Neural progenitor cell (in vitro differentiated cells): Measurements from ENCODE around the gene CADM1. TPM values are rescaled to one million over a fixed set of nuclear protein-coding genes. Genes with fewer than 3 reads are reported as not detected.
A peak's percentile ranks its signal among the peaks of the same experiment; 100 is the strongest.

Experiments used
- DNase-seq: peaks from one replicate; pipeline ENCODE4 v3.0.0-alpha.2; 2016; ENCODE audit warnings: low spot score
- H2AFZ ChIP-seq: fragments of 200-600 bp; sonication (generic); replicated peaks from 2 replicates; pipeline ENCODE4 v1.6.1; 2016; ENCODE audit warnings: antibody characterized with exemption
- H3F3A ChIP-seq: fragments of 200-600 bp; sonication (generic); 2 replicates; pipeline ENCODE4 v1.6.1; 2016; ENCODE audit warnings: antibody characterized with exemption, low read depth
- H3K27ac ChIP-seq: fragments of 200-600 bp; sonication (generic); 2 replicates; pipeline ENCODE4 v1.5.1; 2016; ENCODE audit warnings: mild to moderate bottlenecking
- H3K27me3 ChIP-seq: fragments of 200-600 bp; sonication (generic); 2 replicates; pipeline ENCODE4 v1.6.1; 2016; ENCODE audit warnings: mild to moderate bottlenecking, moderate library complexity
- H3K36me3 ChIP-seq: fragments of 200-600 bp; sonication (generic); 2 replicates; pipeline ENCODE4 v1.5.1; 2016
- H3K4me1 ChIP-seq: fragments of 200-600 bp; sonication (generic); 2 replicates; pipeline ENCODE4 v1.6.1; 2016; ENCODE audit warnings: mixed run types
- H3K4me2 ChIP-seq: fragments of 200-600 bp; sonication (generic); 2 replicates; pipeline ENCODE4 v1.6.1; 2016
- H3K4me3 ChIP-seq: fragments of 200-600 bp; sonication (generic); 2 replicates; pipeline ENCODE4 v1.5.1; 2016
- H3K79me2 ChIP-seq: fragments of 200-600 bp; sonication (generic); 2 replicates; pipeline ENCODE4 v1.6.1; 2016; ENCODE audit warnings: low read depth
- H3K9ac ChIP-seq: fragments of 200-600 bp; sonication (generic); 2 replicates; pipeline ENCODE4 v1.6.1; 2016
- H3K9me3 ChIP-seq: fragments of 200-600 bp; sonication (generic); 2 replicates; pipeline ENCODE4 v1.5.1; 2016; ENCODE audit warnings: low read depth
- H4K20me1 ChIP-seq: fragments of 200-600 bp; sonication (generic); 2 replicates; pipeline ENCODE4 v1.6.1; 2016; ENCODE audit warnings: low read depth
- H3K27ac Mint-ChIP-seq: 3 replicates; pipeline ENCODE4 v1.8.0; 2021; ENCODE audit warnings: mixed read lengths
- H3K27me3 Mint-ChIP-seq: 2 replicates; pipeline ENCODE4 v1.8.0; 2022; ENCODE audit warnings: low read depth, mild to moderate bottlenecking, inconsistent platforms, moderate library complexity, mixed read lengths; ENCODE audit not compliant: insufficient read depth
- H3K36me3 Mint-ChIP-seq: 3 replicates; pipeline ENCODE4 v1.8.0; 2021; ENCODE audit warnings: mixed read lengths
- H3K4me1 Mint-ChIP-seq: 3 replicates; pipeline ENCODE4 v1.8.0; 2021; ENCODE audit warnings: mixed read lengths
- H3K4me3 Mint-ChIP-seq: 3 replicates; pipeline ENCODE4 v1.8.0; 2021; ENCODE audit warnings: mild to moderate bottlenecking, moderate library complexity, mixed read lengths
- H3K9me3 Mint-ChIP-seq: 3 replicates; pipeline ENCODE4 v1.8.0; 2020; ENCODE audit warnings: mixed read lengths
- CTCF ChIP-seq: fragments of 200-600 bp; sonication (generic); IDR thresholded peaks from 2 replicates; pipeline ENCODE4 v1.5.1; 2017; ENCODE audit warnings: antibody characterized with exemption, mild to moderate bottlenecking
- EZH2 ChIP-seq: fragments of 200-600 bp; sonication (generic); IDR thresholded peaks from 2 replicates; pipeline ENCODE4 v1.6.1; 2017; ENCODE audit warnings: antibody characterized with exemption, mild to moderate bottlenecking, moderate library complexity
- EZH2phosphoT487 ChIP-seq: fragments of 200-600 bp; sonication (generic); IDR thresholded peaks from 2 replicates; pipeline ENCODE4 v1.6.1; 2017; ENCODE audit warnings: antibody characterized with exemption
- total RNA-seq: library from RNA; depleted of rRNA; stranded (reverse); fragments of >200 nt; gene quantifications from 2 replicates; pipeline ENCODE4 v1.2.3, GENCODE V29; 2015; ENCODE audit warnings: low replicate concordance

The CADM1 gene
- total RNA-seq, 1 donor from 2014 or later, result 123 TPM

- Mint-ChIP-seq H3K36me3 (no peaks in the 10 kb centered on the region), H3K4me3 (no peak overlapping the region), H3K27ac (peak overlapping the region; percentile 21), H3K9me3 (no peaks in the 10 kb centered on the region), H3K4me1 (no peaks in the 10 kb centered on the region), H3K27me3 (peaks cover 2% of the 10 kb centered on the region)
- Histone ChIP-seq H3K9me3 (no peaks in the 10 kb centered on the region), H3K27me3 (peaks cover 9% of the 10 kb centered on the region), H3K9ac (no peak overlapping the region), H4K20me1 (no peaks in the 10 kb centered on the region), H3K36me3 (no peaks in the 10 kb centered on the region), H2AFZ (no peak overlapping the region), H3K4me1 (no peaks in the 10 kb centered on the region), H3K79me2 (no peaks in the 10 kb centered on the region), H3F3A (no peaks in the 10 kb centered on the region), H3K4me3 (no peak overlapping the region), H3K4me2 (no peak overlapping the region), H3K27ac (no peak overlapping the region)
- TF ChIP-seq EZH2phosphoT487 (no peak), CTCF (no peak), EZH2 (no peak)
- no peak for DNase-seq
Measured at GRCh38 chr11:115515647-115516395, 11.6 kb upstream of the CADM1 start.

DNA sequence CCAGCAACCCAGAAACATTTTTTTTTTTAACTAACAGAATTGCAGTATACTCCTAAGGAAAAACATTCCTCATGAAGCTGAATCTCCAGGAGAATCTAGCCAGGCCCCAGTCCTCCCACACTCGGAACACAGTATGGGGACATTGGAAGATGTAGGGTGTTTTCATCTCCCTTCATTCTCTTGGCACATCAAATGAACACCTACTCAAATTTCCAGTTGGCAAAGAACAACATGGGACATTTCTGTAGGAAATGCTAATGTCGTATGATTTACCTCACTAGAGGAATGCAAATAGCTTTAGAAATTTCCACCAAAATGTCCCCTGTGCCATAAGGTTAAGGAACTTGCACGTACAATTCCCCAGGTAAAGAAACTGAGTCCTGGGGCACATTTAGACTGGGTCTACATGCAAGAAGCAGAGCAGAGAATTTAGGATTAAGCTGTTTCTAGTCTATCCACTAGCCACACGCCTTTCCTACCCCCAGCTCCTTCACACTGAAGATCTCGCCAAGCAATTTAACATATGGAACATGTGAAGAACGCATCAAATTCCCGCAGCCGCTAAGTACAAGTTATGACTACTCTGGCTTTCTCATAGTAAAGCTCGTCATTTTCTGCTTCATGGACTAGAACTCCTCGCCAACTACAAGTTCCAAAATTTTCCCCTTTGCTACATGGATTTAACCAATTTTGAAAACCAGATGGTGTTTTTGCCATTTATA, 2.9 kb upstream of the CADM1 start:
- TF ChIP-seq CTCF (no peak), EZH2 (no peak), EZH2phosphoT487 (no peak)
- peaks cover 14% of the 10 kb centered on the region for H4K20me1 ChIP-seq

DNA sequence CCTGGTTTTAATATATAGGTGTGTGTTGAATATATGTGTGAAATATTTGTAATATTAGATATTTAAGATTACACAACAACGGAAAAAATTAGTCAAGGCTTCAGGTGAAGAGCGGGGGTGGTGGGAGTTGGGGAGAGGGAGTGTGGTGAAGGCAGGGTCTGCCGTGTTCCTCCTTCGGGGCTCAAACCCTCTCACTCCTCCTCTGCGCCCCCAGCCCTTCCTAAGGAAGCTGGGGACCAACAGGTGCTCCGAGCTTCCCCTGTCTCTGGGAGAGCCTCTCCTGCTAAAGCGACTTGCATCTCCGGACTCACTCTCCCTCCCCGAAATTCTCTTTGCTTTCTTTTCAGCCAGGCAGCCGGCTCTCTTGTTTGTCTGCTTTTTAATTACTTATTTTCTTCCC, 960 bp upstream of the CADM1 start:
- H3K27ac ChIP-seq, result peak overlapping the region; percentile 52

More for the DNA sequence above, 2.9 kb upstream of the CADM1 start:
- Histone ChIP-seq H2AFZ (no peak overlapping the region), H3K27me3 (peaks cover 26% of the 10 kb centered on the region), H3K36me3 (no peaks in the 10 kb centered on the region), H3K9me3 (no peaks in the 10 kb centered on the region), H3K27ac (no peak overlapping the region), H3K4me2 (no peak overlapping the region), H3K4me3 (no peak overlapping the region), H3F3A (peaks cover 15% of the 10 kb centered on the region), H3K79me2 (peaks cover 17% of the 10 kb centered on the region), H3K4me1 (peaks cover 7% of the 10 kb centered on the region), H3K9ac (no peak overlapping the region)
- peaks cover 11% of the 10 kb centered on the region for H3K4me1 Mint-ChIP-seq
- no peaks in the 10 kb centered on the region for H3K36me3 Mint-ChIP-seq
- DNase-seq, result no peak
- no peaks in the 10 kb centered on the region for H3K9me3 Mint-ChIP-seq
- no peak overlapping the region for H3K4me3 Mint-ChIP-seq
- H3K27ac Mint-ChIP-seq, result no peak overlapping the region
- peaks cover 6% of the 10 kb centered on the region for H3K27me3 Mint-ChIP-seq

More for the DNA sequence above, 960 bp upstream of the CADM1 start:
- peak; percentile 52 for DNase-seq
- peak overlapping the region; percentile 16 for H3K9ac ChIP-seq
- H3K9me3 ChIP-seq, result no peaks in the 10 kb centered on the region
- H3K27me3 ChIP-seq, result peaks cover 37% of the 10 kb centered on the region
- peaks cover 36% of the 10 kb centered on the region for H3K79me2 ChIP-seq
- Mint-ChIP-seq H3K27me3 (peaks cover 6% of the 10 kb centered on the region), H3K4me1 (peaks cover 11% of the 10 kb centered on the region), H3K9me3 (no peaks in the 10 kb centered on the region), H3K27ac (peak overlapping the region; percentile 94), H3K4me3 (peak overlapping the region; percentile 91), H3K36me3 (no peaks in the 10 kb centered on the region)
- peaks cover 15% of the 10 kb centered on the region for H3F3A ChIP-seq
- H4K20me1 ChIP-seq, result peaks cover 34% of the 10 kb centered on the region
- TF ChIP-seq EZH2 (no peak), EZH2phosphoT487 (no peak), CTCF (no peak)
- peaks cover 24% of the 10 kb centered on the region for H3K4me1 ChIP-seq
- peak overlapping the region; percentile 87 for H2AFZ ChIP-seq
- H3K4me2 ChIP-seq, result peak overlapping the region; percentile 93
- peak overlapping the region; percentile 77 for H3K4me3 ChIP-seq
- H3K36me3 ChIP-seq, result no peaks in the 10 kb centered on the region
